Ishikawa (cell line): ENCODE data around the gene RAB10.

ENCODE experiments used
- CEBPB ChIP-seq: IDR thresholded peaks from 2 replicates; pipeline ENCODE4 v1.6.1; 2012
- CREB1 ChIP-seq: IDR thresholded peaks from 2 replicates; pipeline ENCODE4 v1.6.1; 2012; ENCODE audit warnings: low read depth
- EGR1 ChIP-seq: IDR thresholded peaks from 2 replicates; pipeline ENCODE4 v1.6.1; 2012
- EP300 ChIP-seq: IDR thresholded peaks from 2 replicates; pipeline ENCODE4 v1.6.1; 2012; ENCODE audit warnings: borderline replicate concordance
- FOXM1 ChIP-seq: IDR thresholded peaks from 2 replicates; pipeline ENCODE4 v1.6.1; 2012; ENCODE audit warnings: low read depth, borderline replicate concordance
- MAX ChIP-seq: IDR thresholded peaks from 2 replicates; pipeline ENCODE4 v1.6.1; 2012
- NFIC ChIP-seq: IDR thresholded peaks from 2 replicates; pipeline ENCODE4 v1.6.1; 2012
- RAD21 ChIP-seq: IDR thresholded peaks from 2 replicates; pipeline ENCODE4 v1.6.1; 2012; ENCODE audit warnings: low read depth
- TAF1 ChIP-seq: IDR thresholded peaks from 2 replicates; pipeline ENCODE4 v1.6.1; 2012; ENCODE audit warnings: low read depth, mild to moderate bottlenecking
- TCF12 ChIP-seq: IDR thresholded peaks from 2 replicates; pipeline ENCODE4 v1.6.1; 2012; ENCODE audit warnings: low read depth
- TEAD4 ChIP-seq: IDR thresholded peaks from 2 replicates; pipeline ENCODE4 v1.6.1; 2012
- YY1 ChIP-seq: IDR thresholded peaks from 2 replicates; pipeline ENCODE4 v1.6.1; 2012; ENCODE audit warnings: low read depth
- ZBTB7A ChIP-seq: IDR thresholded peaks from 2 replicates; pipeline ENCODE4 v1.6.1; 2012; ENCODE audit warnings: low read depth
- TF ChIP-seq, protein P1 (sequence below): IDR thresholded peaks from 2 replicates; pipeline ENCODE4 v1.6.1; 2012
- TF ChIP-seq, protein P2 (sequence below): IDR thresholded peaks from 2 replicates; pipeline ENCODE4 v1.6.1; 2012; ENCODE audit warnings: low read depth, mild to moderate bottlenecking

Gene RAB10

DNA sequence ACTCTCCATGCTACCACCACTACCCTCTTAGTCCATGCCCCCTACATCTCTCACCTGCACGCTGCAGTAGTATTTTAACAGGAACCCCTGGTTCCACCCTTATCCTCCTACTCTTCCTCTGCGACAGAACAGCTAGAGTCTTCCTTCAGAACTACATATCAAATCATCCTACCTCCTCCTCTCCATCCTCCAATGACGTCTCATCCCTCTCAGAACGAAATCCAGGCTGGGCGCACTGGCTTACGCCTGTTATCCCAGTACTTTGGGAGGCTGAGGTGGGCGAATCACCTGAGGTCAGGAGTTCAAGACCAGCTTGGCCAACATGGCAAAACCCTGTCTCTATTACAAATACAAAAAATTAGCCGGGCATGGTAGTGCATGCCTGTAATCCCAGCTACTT, 41.3 kb upstream of the RAB10 start:
- TF ChIP-seq FOXM1 (no peak), NFIC (no peak), ZBTB7A (no peak), EP300 (no peak), TEAD4 (no peak), CREB1 (no peak), YY1 (no peak), CEBPB (no peak), TAF1 (no peak), MAX (no peak), TCF12 (no peak), RAD21 (no peak), EGR1 (no peak)
- TF ChIP-seq, protein P1, sequence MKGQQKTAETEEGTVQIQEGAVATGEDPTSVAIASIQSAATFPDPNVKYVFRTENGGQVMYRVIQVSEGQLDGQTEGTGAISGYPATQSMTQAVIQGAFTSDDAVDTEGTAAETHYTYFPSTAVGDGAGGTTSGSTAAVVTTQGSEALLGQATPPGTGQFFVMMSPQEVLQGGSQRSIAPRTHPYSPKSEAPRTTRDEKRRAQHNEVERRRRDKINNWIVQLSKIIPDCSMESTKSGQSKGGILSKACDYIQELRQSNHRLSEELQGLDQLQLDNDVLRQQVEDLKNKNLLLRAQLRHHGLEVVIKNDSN = no peak
- TF ChIP-seq, protein P2, sequence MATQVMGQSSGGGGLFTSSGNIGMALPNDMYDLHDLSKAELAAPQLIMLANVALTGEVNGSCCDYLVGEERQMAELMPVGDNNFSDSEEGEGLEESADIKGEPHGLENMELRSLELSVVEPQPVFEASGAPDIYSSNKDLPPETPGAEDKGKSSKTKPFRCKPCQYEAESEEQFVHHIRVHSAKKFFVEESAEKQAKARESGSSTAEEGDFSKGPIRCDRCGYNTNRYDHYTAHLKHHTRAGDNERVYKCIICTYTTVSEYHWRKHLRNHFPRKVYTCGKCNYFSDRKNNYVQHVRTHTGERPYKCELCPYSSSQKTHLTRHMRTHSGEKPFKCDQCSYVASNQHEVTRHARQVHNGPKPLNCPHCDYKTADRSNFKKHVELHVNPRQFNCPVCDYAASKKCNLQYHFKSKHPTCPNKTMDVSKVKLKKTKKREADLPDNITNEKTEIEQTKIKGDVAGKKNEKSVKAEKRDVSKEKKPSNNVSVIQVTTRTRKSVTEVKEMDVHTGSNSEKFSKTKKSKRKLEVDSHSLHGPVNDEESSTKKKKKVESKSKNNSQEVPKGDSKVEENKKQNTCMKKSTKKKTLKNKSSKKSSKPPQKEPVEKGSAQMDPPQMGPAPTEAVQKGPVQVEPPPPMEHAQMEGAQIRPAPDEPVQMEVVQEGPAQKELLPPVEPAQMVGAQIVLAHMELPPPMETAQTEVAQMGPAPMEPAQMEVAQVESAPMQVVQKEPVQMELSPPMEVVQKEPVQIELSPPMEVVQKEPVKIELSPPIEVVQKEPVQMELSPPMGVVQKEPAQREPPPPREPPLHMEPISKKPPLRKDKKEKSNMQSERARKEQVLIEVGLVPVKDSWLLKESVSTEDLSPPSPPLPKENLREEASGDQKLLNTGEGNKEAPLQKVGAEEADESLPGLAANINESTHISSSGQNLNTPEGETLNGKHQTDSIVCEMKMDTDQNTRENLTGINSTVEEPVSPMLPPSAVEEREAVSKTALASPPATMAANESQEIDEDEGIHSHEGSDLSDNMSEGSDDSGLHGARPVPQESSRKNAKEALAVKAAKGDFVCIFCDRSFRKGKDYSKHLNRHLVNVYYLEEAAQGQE = no peak

GRCh38 chr2:25993049-25993448, 40.8 kb upstream of the RAB10 start:
- TF ChIP-seq TCF12 (no peak), YY1 (no peak), CEBPB (no peak), RAD21 (no peak), EP300 (no peak), NFIC (no peak), MAX (no peak), EGR1 (no peak)
- TF ChIP-seq, protein P2 = no peak

DNA sequence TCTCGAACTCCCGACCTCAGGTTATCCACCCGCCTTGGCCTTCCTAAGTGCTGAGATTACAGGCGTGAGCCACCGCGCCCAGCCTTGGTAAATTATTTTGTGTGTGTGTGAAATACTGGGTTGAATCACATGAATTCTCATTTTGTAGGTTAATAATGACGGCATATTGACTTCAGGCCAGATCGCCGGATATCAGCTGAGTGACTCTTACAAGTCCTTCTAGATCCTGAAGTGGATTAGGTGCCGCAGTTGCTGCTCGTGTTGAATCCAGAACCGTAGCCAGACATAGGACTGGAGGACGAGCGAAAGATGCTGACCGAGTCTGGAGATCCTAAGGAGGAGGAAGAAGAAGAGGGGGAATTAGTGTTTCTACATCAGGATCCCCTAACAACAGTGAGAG, 39.4 kb upstream of the RAB10 start:
- no peak for TF ChIP-seq ZBTB7A
- TF ChIP-seq, protein P1 = no peak
- TF ChIP-seq RAD21 = no peak
- TF ChIP-seq NFIC = no peak
- no peak for TF ChIP-seq CEBPB
- no peak for TF ChIP-seq CREB1
- no peak for TF ChIP-seq TEAD4

- TF ChIP-seq RAD21 (no peak), EGR1 (no peak)
Observed at GRCh38 chr2:25996844-25997243, 37.0 kb upstream of the RAB10 start.

DNA sequence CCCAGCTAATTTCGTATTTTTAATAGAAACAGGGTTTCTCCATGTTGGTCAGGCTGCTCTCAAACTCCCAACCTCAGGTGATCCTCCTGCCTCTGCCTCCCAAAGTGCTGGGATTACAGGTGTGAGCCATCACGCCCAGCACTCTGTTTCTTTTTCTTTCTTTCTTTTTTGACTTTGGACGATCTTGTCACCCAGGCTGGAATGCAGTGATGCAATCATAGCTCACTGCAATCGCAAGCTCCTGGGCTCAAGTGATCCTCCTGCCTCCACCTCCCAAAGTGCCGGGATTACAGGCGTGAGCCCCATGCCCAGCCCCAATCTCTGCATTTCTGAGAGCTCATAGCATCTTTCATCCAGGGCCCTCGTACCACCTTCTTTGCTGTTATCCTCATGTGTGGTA, 34.5 kb upstream of the RAB10 start:
- peak; percentile 55 for TF ChIP-seq CEBPB

DNA sequence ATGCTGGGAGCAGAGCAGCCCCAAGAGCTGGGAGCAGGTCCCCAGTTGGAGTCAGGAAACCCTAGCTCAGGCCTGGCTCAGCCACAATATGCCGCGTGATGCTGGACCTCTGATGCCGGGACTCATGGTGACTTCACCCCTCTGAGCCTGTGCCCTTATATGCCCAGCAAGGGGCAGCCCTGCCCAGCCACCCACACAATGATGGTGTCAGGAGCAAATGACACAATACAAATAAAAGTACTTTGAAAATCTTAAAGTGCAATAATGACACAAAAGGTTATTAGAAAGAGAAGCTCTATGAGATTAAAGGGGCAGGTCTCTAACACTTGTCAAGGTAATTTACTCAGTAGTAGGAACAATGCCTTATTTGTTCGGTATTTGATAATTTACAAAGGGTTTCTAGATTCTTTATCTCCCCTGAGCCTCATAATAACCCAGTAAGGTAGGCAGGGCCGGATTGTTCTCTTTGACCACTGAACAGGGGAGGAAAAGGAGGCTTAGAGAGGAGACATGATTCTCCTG, 33.3 kb upstream of the RAB10 start:
- TF ChIP-seq EGR1 (peak; percentile 73), EP300 (no peak), TCF12 (no peak), NFIC (no peak), RAD21 (peak; percentile 16; the same call in 1 of the 2 replicates), MAX (no peak), CEBPB (no peak), TAF1 (no peak), ZBTB7A (no peak), TEAD4 (no peak), YY1 (no peak)
- TF ChIP-seq, protein P1 = peak; percentile 15; the same call in 1 of the 2 replicates
